Retina (tissue), 1 donor: ENCODE data around the gene FNIP2.
"Not testable (repeated sequence)": the region's sequence is repeated elsewhere in the genome, so short reads cannot be mapped to it uniquely, and the experiment has no call there.

Source experiments
- DNase-seq: peaks from one replicate; pipeline ENCODE4 v3.0.0-alpha.2; 2016

FNIP2 gene

GRCh38 chr4:158929939-158930638 is 161.3 kb downstream of the FNIP2 start:
- DNase-seq, result no peak

- DNase-seq, result no peak
Measured at GRCh38 chr4:158930639-158930972, 161.8 kb downstream of the FNIP2 start.

GRCh38 chr4:158933236-158933635 is 164.4 kb downstream of the FNIP2 start:
- no peak for DNase-seq

GRCh38 chr4:158934996-158935669 is 166.3 kb downstream of the FNIP2 start:
- DNase-seq, result no peak

- no peak for DNase-seq
Measured at GRCh38 chr4:158936238-158936637, 167.4 kb downstream of the FNIP2 start.

GRCh38 chr4:158938220-158939044 is 169.6 kb downstream of the FNIP2 start:
- peak; percentile 8 for DNase-seq

GRCh38 chr4:158940271-158940670 is 171.4 kb downstream of the FNIP2 start:
- DNase-seq, result no peak

GRCh38 chr4:158941321-158941720 is 172.5 kb downstream of the FNIP2 start:
- DNase-seq, result no peak

GRCh38 chr4:158941895-158942294 is 173.1 kb downstream of the FNIP2 start:
- DNase-seq, result no peak

- no peak for DNase-seq
Measured at GRCh38 chr4:158945529-158946108, 176.8 kb downstream of the FNIP2 start.

GRCh38 chr4:158946825-158947224 is 178.0 kb downstream of the FNIP2 start:
- no peak for DNase-seq

- no peak for DNase-seq
Measured at GRCh38 chr4:158948071-158948470, 179.2 kb downstream of the FNIP2 start.

- DNase-seq, result no peak
Measured at GRCh38 chr4:158949099-158949498, 180.3 kb downstream of the FNIP2 start.

GRCh38 chr4:158952221-158952774 is 183.5 kb downstream of the FNIP2 start:
- DNase-seq, result not testable (repeated sequence)

- not testable (repeated sequence) for DNase-seq
Measured at GRCh38 chr4:158956345-158956744, 187.5 kb downstream of the FNIP2 start.

GRCh38 chr4:158956918-158957317 is 188.1 kb downstream of the FNIP2 start:
- DNase-seq, result not testable (repeated sequence)
